Caco-2 (cell line): ENCODE measurements around the gene SCD5. TPM values are rescaled to one million over a fixed set of nuclear protein-coding genes. Genes with fewer than 3 reads are reported as not detected.

Source experiments
- BruUV-seq: library from RNA; stranded (reverse); fragments of 400-500 nt; replicated peaks from 2 replicates; lab custom pipeline; 2021; lab: Mats Ljungman, UMichigan
- CTCF ChIA-PET: fragments of 300-600 bp; sonication (Branson Sonifier 250); formaldehyde crosslinking; loops from one replicate; lab custom pipeline; 2022; ENCODE audit warnings: antibody characterized with exemption; lab: Charles Lee
- POLR2A ChIA-PET: fragments of 300-600 bp; sonication (Branson Sonifier 250); formaldehyde crosslinking; loops from one replicate; lab custom pipeline; 2022; ENCODE audit warnings: antibody characterized with exemption; lab: Charles Lee
- DNase-seq, 2 experiments: peaks; one replicate each; pipeline versions ENCODE4 v3.0.0 to v3.0.0-alpha.2; 2020 to 2022
- H3K27me3 ChIP-seq: replicated peaks from 2 replicates; pipeline ENCODE4 v1.6.0; 2011; ENCODE audit warnings: low read length; ENCODE audit not compliant: control insufficient read depth, insufficient read depth
- H3K36me3 ChIP-seq: 2 replicates; pipeline ENCODE4 v1.5.1; 2011; ENCODE audit warnings: low read length; ENCODE audit not compliant: control insufficient read depth, insufficient read depth
- H3K4me1 ChIP-seq: fragments of 250-450 bp; sonication (Bioruptor Pico); 2 replicates; pipeline ENCODE4 v1.5.1; 2020; ENCODE audit warnings: mild to moderate bottlenecking
- H3K4me3 ChIP-seq: 2 replicates; pipeline ENCODE4 v1.5.1; 2011; ENCODE audit warnings: low read depth, mild to moderate bottlenecking, control low read depth, low read length
- H3K9me3 ChIP-seq: fragments of 250-450 bp; sonication (Bioruptor Pico); 2 replicates; pipeline ENCODE4 v1.5.1; 2020; ENCODE audit warnings: mild to moderate bottlenecking, moderate library complexity
- H3K27ac Mint-ChIP-seq: one replicate; pipeline ENCODE4 v1.8.0; 2022; ENCODE audit warnings: mixed read lengths; ENCODE audit not compliant: unreplicated experiment
- H3K27me3 Mint-ChIP-seq: one replicate; pipeline ENCODE4 v1.8.0; 2022; ENCODE audit warnings: mixed read lengths; ENCODE audit not compliant: insufficient read depth, unreplicated experiment
- H3K36me3 Mint-ChIP-seq: one replicate; pipeline ENCODE4 v1.8.0; 2022; ENCODE audit warnings: mild to moderate bottlenecking, mixed read lengths; ENCODE audit not compliant: insufficient read depth, unreplicated experiment
- H3K4me1 Mint-ChIP-seq: one replicate; pipeline ENCODE4 v1.8.0; 2022; ENCODE audit warnings: low read depth, mixed read lengths; ENCODE audit not compliant: unreplicated experiment
- H3K4me3 Mint-ChIP-seq: one replicate; pipeline ENCODE4 v1.8.0; 2022; ENCODE audit warnings: mild to moderate bottlenecking, moderate library complexity, mixed read lengths; ENCODE audit not compliant: unreplicated experiment
- H3K9me3 Mint-ChIP-seq: one replicate; pipeline ENCODE4 v1.8.0; 2022; ENCODE audit warnings: mixed read lengths; ENCODE audit not compliant: unreplicated experiment
- CTCF ChIP-seq, 2 experiments: fragments of 200-600 bp in 1 of 2; IDR thresholded peaks; 1 replicate in 1 of 2; 2 replicates in 1 of 2; pipeline versions ENCODE4 v1.5.1 to v1.8.0; 2011 to 2022; ENCODE audit warnings: antibody characterized with exemption in 1 of 2, control low read depth in 1 of 2, inconsistent platforms in 1 of 2, low read depth in 1 of 2, low read length in 1 of 2, mild to moderate bottlenecking in 1 of 2, moderate library complexity in 1 of 2; ENCODE audit not compliant: insufficient read depth in 1 of 2, severe bottlenecking in 1 of 2, unreplicated experiment in 1 of 2
- intact Hi-C: fragments of 100-400 bp; cut with micrococcal nuclease; formaldehyde crosslinking; loops from one replicate; pipeline ENCODE4 v1.10.0; 2022; ENCODE audit not compliant: unreplicated experiment
- total RNA-seq: library from RNA; stranded (reverse); gene quantifications from 2 replicates; pipeline ENCODE4 v1.2.3, GENCODE V29; 2022

The SCD5 gene
- total RNA-seq, 1 experiment from 2014 or later = 2.7 TPM

- no peak for DNase-seq
- H3K9me3 Mint-ChIP-seq = no peaks in the 10 kb centered on the region
- no peak overlapping the region for H3K4me3 Mint-ChIP-seq
- intact Hi-C loops = no loop called here
- no peak for TF ChIP-seq CTCF (IDR thresholded peaks at IDR 0.05; ENCODE audit: insufficient read depth in 1 of 2, low read depth in 1 of 2, low read length in 1 of 2, severe bottlenecking in 1 of 2, unreplicated experiment in 1 of 2)
- POLR2A ChIA-PET = no interaction called here
- Histone ChIP-seq H3K36me3 (no peaks in the 10 kb centered on the region), H3K9me3 (no peaks in the 10 kb centered on the region), H3K27me3 (no peaks in the 10 kb centered on the region), H3K4me3 (no peak overlapping the region), H3K4me1 (peaks cover 5% of the 10 kb centered on the region; the same call in 1 of the 2 replicates)
- H3K27ac Mint-ChIP-seq = no peak overlapping the region
- H3K4me1 Mint-ChIP-seq = peaks cover 7% of the 10 kb centered on the region
- H3K27me3 Mint-ChIP-seq = no peaks in the 10 kb centered on the region
- CTCF ChIA-PET = no interaction called here
- BruUV-seq = no TSS peak
- no peaks in the 10 kb centered on the region for H3K36me3 Mint-ChIP-seq
Observed at GRCh38 chr4:82613121-82613520, 185.5 kb downstream of the SCD5 start.

GRCh38 chr4:82611982-82612381, 186.6 kb downstream of the SCD5 start:
- BruUV-seq = no TSS peak
- H3K9me3 Mint-ChIP-seq = no peaks in the 10 kb centered on the region
- no peaks in the 10 kb centered on the region for H3K36me3 ChIP-seq
- no peaks in the 10 kb centered on the region for H3K27me3 Mint-ChIP-seq
- no peak for TF ChIP-seq CTCF (IDR thresholded peaks at IDR 0.05; ENCODE audit: insufficient read depth in 1 of 2, low read depth in 1 of 2, low read length in 1 of 2, severe bottlenecking in 1 of 2, unreplicated experiment in 1 of 2)
- no peak overlapping the region for H3K27ac Mint-ChIP-seq
- POLR2A ChIA-PET = no interaction called here
- no peak overlapping the region for H3K4me3 Mint-ChIP-seq
- no peak overlapping the region for H3K4me3 ChIP-seq
- H3K4me1 ChIP-seq = peaks cover 5% of the 10 kb centered on the region; the same call in 1 of the 2 replicates
- CTCF ChIA-PET = no interaction called here
- no peaks in the 10 kb centered on the region for H3K9me3 ChIP-seq
- H3K36me3 Mint-ChIP-seq = no peaks in the 10 kb centered on the region
- no peaks in the 10 kb centered on the region for H3K27me3 ChIP-seq
- peaks cover 7% of the 10 kb centered on the region for H3K4me1 Mint-ChIP-seq
- no peak for DNase-seq
- intact Hi-C loops = no loop called here

GRCh38 chr4:82611527-82611926, 187.1 kb downstream of the SCD5 start:
- H3K27ac Mint-ChIP-seq = no peak overlapping the region
- CTCF ChIA-PET = no interaction called here
- POLR2A ChIA-PET = no interaction called here
- H3K36me3 Mint-ChIP-seq = no peaks in the 10 kb centered on the region
- H3K4me3 Mint-ChIP-seq = no peak overlapping the region
- intact Hi-C loops = no loop called here
- DNase-seq = no peak
- Histone ChIP-seq H3K9me3 (no peaks in the 10 kb centered on the region), H3K36me3 (no peaks in the 10 kb centered on the region), H3K27me3 (no peaks in the 10 kb centered on the region), H3K4me3 (no peak overlapping the region), H3K4me1 (peaks cover 5% of the 10 kb centered on the region; the same call in 1 of the 2 replicates)
- H3K9me3 Mint-ChIP-seq = no peaks in the 10 kb centered on the region
- no peaks in the 10 kb centered on the region for H3K27me3 Mint-ChIP-seq
- no TSS peak for BruUV-seq
- no peak for TF ChIP-seq CTCF (IDR thresholded peaks at IDR 0.05; ENCODE audit: insufficient read depth in 1 of 2, low read depth in 1 of 2, low read length in 1 of 2, severe bottlenecking in 1 of 2, unreplicated experiment in 1 of 2)
- peaks cover 7% of the 10 kb centered on the region for H3K4me1 Mint-ChIP-seq
